HG02763 (cell line): ENCODE measurements around the gene AFM.
A peak's percentile ranks its signal among the peaks of the same experiment; 100 is the strongest.
"Not testable (repeated sequence)": the region's sequence is repeated elsewhere in the genome, so short reads cannot be mapped to it uniquely, and the experiment has no call there.

ENCODE experiments used
- ATAC-seq: cut with Tn5 transposase; IDR thresholded peaks from one replicate; pipeline ENCODE4 v1.9.1; 2021; ENCODE audit warnings: mild to moderate bottlenecking, moderate library complexity; ENCODE audit not compliant: unreplicated experiment

Gene AFM

DNA sequence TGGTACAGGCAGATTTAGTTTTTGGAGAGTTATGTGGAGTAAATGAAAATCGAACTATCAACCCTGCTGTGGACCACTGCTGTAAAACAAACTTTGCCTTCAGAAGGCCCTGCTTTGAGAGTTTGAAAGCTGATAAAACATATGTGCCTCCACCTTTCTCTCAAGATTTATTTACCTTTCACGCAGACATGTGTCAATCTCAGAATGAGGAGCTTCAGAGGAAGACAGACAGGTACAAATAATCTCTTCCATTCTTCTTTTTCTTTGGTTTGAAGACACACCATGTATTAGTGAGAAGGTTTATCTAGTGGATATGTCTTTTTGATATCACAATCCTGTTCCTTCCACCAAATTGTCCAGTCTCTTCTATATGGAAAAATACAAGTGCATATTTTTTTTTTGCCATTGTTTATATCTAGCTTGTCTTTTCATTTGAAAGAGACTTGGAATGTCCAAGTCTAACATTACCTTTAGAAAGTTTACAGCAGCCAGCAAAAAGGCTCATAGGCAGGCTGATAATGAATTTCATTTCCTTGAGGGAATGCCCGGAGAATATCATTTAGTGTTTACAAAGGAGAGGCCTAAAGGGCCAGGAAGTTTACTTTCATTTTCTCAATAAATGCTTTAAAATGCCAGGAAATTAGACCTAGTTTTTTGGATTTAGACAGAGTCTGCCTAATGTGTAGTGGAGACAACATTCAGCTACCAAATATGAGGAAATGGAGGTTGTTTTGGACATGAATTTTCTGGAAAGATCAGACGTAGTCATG, 18.6 kb downstream of the AFM start:
- no peak for ATAC-seq

DNA sequence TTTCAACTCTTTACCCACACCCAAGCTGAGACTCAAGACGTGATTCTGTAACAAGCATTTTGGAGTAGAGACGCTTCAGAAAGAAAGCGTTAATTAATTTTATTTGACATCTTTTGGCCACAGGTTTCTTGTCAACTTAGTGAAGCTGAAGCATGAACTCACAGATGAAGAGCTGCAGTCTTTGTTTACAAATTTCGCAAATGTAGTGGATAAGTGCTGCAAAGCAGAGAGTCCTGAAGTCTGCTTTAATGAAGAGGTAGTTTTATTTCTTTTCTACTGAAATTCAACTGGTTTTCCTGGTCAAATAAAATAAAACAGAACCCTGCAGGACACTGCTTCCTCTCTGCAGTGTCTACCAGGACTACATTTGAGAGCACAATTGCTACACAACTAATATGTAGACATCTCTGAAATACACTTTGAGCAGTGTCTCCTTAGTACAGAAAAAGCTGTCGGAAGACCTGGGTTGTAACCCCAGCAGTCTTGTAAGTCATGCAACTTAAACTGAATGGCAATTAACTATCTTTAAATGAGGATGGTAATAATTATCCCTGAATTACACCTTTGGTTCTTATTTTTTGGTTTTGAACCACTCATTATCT, 20.2 kb downstream of the AFM start:
- no peak for ATAC-seq

DNA sequence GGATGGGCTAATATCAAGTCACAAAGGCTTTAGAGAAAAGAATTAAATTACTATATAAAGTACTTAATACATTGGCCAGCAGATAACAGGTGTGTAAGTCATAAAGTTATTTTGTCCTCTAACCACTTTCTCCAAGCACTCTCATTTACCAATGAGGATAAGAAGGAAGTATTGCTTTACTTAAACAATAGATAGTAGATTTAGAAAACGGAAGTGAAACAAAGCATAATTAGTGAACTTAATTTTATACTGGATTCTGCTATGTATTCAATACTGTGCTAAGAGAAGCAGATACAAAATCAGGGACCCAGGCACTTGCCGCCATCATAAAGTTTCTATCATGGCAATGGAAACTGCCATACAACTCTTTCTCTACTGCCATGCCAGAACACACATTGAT, 24.0 kb downstream of the AFM start:
- ATAC-seq, result no peak

DNA sequence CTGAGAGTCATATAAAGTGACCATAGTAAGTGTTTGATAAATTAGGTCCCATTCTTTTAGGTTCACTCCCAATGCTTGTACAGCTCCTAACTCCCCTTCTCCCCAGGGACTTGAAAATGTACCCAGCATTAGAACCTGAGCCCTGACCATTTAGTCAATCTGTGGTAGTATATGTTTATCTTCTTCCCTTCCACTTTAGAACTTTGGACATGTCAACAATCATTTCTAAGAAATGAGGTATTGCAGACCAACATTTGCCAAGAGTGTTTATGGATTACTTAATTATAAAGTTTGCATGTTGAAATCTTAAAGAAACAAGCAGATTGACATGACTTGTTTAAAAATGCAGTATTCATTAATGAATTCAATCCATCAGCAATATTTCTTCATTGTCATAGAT, 26.0 kb downstream of the AFM start:
- no peak for ATAC-seq

DNA sequence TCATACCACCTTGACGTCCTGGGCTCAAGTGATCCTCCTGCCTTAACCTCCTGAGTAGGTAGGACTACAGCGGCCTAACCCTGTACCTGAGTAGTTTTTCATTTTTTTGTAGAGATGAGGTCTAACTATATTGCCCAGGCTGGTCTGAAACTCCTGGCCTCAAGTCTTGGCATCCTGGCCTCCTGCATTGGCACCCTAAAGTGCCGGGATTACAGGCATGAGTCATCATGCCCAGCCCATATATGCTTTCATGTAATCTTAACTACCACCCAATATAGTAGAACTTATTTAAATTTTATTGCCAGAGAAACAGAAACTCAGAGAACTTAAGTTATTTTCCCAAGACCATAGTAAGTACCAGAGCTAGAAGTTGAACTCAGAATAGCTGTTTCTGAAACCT, 27.1 kb downstream of the AFM start:
- no peak for ATAC-seq

DNA sequence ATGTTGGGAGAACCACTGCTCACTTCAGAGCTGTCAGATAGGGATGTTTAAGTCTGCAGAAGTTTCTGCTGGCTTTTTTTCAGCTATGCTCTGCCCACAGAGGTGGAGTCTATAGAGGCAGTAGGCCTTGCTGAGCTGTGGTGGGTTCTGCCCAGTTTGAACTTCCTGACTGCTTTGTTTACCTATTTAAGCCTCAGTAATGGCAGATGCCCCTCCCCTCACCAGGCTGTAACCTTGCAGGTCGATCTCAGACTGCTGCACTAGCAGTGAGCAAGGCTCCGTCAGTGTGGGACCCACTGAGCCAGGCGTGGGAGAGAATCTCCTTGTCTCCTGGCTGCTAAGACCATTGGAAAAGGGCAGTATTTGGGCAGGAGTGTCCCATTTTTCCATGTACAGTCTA, 36.8 kb downstream of the AFM start:
- no peak for ATAC-seq

DNA sequence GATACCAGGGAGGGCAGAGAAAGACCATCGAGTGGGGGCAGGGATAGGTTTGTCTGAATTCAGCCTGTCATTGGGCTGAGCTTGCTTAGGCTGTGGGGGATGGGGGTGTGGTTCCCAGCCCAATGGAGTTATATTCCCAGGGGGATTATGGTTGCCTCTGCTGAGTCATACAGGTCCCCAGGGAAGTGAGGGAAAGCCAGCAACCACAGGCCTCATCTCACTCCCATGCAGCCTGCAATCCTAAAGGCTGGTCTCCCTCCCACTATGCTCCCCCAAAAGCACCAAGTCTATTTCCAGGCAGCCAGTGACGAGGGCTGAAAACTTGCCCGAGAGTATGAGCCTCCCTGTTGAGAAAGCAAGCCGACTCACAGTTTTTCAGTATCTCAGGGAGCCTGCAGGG, 39.3 kb downstream of the AFM start:
- ATAC-seq, result no peak

DNA sequence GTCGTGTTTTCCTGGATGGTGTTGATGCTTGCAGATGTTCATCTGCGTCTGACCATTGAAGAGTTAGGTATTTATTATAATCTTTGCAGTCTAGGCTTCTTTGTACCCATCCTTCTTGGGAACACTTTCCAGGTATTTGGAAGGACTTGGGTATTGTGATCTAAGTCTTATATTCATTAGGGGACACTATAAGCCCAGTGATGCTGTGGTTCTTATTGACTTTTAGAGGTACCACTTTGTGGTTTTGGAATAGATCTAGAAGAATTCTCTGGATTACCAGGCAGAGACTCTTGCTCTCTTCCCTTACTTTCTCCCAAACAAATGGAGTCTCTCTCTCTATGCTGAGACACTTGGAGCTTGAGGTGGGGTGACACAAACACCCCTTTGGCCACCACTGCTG, 41.6 kb downstream of the AFM start:
- ATAC-seq, result no peak

DNA sequence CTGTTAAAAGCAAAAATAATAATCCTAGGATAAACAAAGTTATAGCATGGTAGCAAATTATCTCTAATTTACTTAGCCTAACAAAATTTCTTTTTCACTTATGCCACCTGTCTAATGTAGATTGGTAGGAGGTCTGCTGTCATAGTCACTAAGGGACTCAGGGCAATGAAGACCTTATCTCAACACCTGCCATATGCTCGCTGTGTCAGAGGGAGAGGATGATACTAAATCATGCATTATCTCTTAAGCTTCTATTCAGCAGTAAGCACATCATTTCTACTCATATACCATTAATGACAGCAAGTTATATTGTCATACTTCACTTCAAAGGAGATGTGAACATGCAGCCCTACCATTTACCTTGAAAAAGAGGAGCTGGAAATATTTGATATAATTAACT, 44.1 kb downstream of the AFM start:
- ATAC-seq, result no peak

DNA sequence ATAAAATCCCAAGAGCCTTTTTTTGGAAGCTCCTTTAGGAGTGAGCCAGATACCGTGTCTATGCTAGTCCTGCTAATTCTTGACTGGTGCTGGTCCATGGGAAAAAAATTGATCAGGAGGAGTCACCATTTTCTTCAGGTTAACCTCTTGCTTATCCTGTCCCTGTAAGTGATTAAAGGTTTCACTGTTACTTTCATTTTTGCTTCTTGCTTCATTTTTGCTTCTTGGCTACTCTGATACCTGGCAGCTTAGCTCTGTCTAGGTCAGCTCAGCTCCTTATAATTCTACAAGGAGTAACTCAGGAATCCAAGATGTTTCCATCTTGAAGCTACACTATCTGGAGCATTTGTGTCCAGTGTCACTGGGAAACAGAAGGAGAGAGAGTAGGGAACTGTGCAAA, 45.7 kb downstream of the AFM start:
- ATAC-seq, result peak; percentile 73

DNA sequence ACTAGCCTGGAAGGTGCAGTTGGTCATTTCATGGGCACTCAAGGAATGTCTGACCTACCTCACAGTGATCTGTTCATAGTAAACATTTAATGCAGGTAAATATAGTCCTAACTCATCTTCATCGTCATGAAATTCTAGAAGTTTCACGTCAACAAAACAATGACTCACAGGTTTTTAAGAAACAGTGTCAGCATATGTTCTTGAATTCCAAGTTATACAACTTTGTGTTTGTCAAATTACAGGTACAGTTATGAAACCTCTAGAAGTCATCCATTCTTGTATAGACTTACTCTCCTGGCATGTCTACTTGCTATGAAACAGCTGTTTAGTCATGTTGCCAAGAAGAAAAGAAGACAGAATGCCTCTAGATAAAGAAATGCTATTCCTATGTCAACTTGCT, 46.6 kb downstream of the AFM start:
- no peak for ATAC-seq

DNA sequence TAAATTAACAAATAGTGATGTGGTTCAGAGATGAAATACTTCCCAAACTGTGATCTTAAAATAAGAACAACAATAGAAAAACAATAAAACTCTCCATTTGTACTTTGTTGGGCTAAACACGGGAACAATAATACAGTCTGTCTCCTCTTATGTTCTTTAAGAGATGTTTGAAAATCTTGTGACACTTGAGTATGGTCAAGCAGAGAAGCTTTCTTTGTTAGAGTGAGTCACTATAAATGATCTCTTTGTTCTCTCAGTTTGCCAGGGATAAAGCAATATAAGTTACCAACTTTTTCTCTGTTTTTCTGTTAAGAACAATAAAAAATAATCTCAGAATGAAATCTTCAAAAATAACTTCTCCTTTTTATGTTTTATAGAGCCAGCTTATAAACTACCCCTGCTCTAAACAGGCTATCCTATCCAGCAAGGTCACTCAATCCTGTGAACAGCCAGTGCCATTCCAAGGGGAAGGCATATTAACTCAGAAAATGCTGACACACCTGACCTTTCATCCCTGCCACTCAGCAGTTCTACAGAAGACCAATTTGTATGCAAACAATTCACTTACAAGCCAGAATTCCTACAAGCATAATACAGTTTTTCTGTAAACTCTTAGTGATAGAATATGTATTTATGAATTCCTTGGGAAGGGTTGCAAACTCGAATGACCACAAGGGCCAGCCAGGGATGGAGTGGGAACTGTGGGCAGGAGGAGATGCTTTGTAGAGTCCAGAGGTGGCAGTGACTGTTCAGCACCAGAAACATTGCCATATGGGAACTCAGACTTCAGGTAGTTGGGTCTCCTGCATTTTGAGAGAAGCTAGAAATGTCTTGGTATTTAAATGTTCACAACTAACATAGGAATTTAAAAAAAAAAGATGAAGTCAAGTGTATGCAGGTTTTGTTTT, 52.2 kb downstream of the AFM start:
- no peak for ATAC-seq

DNA sequence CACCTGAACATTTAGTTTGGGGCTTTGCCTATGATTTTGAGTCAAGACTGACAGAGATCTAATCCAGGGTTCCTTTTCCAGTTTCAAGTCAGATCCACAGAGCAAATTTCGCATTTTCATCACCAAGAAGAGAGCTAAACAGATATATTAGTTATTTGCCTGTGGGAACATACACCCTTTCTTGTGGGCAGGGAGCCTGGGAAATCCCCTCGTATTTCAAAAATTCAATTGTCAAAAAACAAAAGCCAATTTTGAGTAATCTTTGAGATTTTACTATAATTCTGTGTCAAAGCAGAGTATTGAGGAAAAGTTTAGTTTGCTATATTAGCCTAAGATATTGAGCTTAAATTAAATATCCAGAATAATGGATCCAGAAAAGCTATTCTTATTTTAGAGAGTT, 56.6 kb downstream of the AFM start:
- ATAC-seq, result no peak

DNA sequence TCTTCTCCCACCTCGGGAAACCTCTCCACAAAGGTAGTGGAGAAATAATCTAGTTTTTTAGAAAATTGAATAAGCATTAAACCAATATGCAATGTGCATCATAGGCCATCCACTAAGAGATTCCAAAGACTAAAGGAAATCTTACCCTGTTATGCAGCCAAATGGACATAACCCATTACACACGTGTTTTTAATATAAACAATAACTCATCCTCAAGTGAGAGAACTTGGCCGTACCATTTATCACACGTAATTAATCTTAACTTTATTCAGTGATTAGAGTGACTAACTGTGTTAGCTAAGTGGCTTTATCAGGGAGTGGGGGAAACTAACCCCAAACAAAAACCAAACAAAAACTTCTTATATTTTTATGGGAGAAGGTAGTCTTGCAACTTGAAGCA, 57.8 kb downstream of the AFM start:
- no peak for ATAC-seq

DNA sequence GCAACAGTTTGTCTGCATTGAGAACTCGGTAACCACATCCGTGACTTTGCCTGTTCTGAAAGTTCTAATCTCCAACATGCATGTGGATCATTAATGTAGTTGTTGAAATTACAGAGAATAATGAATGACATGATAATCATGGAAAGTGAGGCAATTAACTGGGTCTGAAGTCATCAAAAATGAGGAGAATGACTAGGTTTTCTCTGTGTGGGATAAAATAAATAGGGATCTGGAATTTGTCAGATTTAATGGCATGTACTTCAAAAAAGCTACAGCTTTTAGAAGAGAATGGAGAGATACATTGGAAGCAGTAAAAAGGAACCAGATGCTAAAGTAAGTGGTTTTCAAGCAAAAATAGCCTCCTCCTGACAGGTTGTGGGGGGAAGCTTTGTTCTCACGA, 59.3 kb downstream of the AFM start:
- ATAC-seq, result no peak

DNA sequence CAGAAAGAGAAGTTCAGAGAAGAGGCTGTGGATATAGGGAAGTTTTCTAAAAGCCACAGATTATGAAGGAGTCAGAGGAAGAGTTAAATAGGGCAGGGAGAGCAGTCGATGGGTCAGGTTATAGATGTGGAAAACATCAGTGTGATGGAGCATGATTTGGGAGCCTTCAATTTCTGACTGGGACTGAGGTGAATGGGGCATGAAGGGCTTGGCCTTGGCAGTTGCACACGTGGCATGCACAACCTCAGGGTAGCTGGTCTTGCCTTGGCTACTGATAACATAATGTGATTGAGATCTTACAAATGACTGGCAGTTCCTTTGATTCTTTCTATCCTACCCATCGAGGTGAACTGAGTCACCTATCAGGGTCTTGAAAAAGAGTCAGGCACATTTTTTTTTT, 59.7 kb downstream of the AFM start:
- no peak for ATAC-seq

DNA sequence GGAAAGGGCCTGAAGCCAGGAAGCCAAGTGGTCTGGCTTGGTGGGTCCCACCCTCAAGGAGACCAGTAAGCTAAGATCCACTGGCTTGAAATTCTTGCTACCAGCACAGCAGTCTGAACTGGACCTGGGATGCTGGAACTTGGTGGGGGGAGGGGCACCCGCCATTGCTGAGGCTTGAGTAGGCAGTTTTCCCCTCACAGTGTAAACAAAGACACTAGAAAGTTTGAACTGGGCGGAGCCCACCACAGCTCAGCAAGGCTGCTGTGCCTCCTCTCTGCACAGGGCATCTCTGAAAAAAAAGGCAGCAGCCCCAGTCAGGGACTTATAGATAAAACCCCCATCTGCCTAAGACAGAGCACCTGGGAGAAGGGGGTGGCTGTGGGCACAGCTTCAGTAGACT, 63.1 kb downstream of the AFM start:
- no peak for ATAC-seq

DNA sequence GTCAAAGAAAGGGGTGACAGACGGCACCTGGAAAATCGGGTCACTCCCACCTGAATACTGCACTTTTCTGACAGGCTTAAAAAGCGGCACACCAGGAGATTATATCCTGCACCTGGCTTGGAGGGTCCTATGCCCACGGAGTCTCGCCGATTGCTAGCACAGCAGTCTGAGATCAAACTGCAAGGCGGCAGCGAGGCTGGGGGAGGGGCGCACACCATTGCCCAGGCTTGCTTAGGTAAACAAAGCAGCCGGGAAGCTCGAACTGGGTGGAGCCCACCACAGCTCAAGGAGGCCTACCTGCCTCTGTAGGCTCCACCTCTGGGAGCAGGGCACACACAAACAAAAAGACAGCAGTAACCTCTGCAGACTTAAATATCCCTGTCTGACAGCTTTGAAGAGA, 69.3 kb downstream of the AFM start:
- not testable (repeated sequence) for ATAC-seq
